ENCODE measurements around the gene TRABD2A. TPM values are rescaled to one million over a fixed set of nuclear protein-coding genes. Genes with fewer than 3 reads are reported as not detected.

Gene TRABD2A
- total and polyA plus RNA-seq, 2 of the 13 experiments (the other 11 are each of a cell fraction or from before 2014, with no cell fraction given), result 0.15 TPM; not detected in 1

- TF ChIP-seq ZNF441 (CRISPR knock-in tag; IDR thresholded peaks at IDR 0.05; ENCODE audit: borderline replicate concordance), result peak; percentile 80
- no peak for TF ChIP-seq ZNF597 (CRISPR knock-in tag; IDR thresholded peaks at IDR 0.05)
- TF ChIP-seq PHF5A (CRISPR knock-in tag; IDR thresholded peaks at IDR 0.05; ENCODE audit: low read depth, unreplicated experiment), result peak; percentile 98
- peak; percentile 95 for TF ChIP-seq ERF (CRISPR knock-in tag; IDR thresholded peaks at IDR 0.05)
- peak; percentile 88 for TF ChIP-seq TFDP2 (CRISPR knock-in tag; IDR thresholded peaks at IDR 0.05)
- no peak for TF ChIP-seq SP1 (IDR thresholded peaks at IDR 0.05)
- TF ChIP-seq SP1 (CRISPR knock-in tag; IDR thresholded peaks at IDR 0.05), result peak; percentile 77
- TF ChIP-seq ZBED4 (CRISPR knock-in tag; IDR thresholded peaks at IDR 0.05; ENCODE audit: borderline replicate concordance), result peak; percentile 92
- TF ChIP-seq HNRNPLL (IDR thresholded peaks at IDR 0.05; ENCODE audit: low read depth, low read length, poor library complexity, severe bottlenecking), result peak; percentile 79
- TF ChIP-seq MIER3 (CRISPR knock-in tag; IDR thresholded peaks at IDR 0.05; ENCODE audit: borderline replicate concordance), result peak; percentile 95
- peak; percentile 92; the same call in 1 of the 2 replicates for TF ChIP-seq RELA (CRISPR knock-in tag; IDR thresholded peaks at IDR 0.05)
- TF ChIP-seq MIXL1 (CRISPR knock-in tag; IDR thresholded peaks at IDR 0.05), result peak; percentile 90; the same call in 1 of the 2 replicates
- peak; percentile 65 for TF ChIP-seq PBX2 (CRISPR knock-in tag; IDR thresholded peaks at IDR 0.05)
- 0 out of 2 replicates have a peak, but pooled peaks have one; percentile 89 for TF ChIP-seq ATF6 (CRISPR knock-in tag; conservative IDR thresholded peaks at IDR 0.05)
- no peak for TF ChIP-seq ZNF790 (CRISPR knock-in tag; IDR thresholded peaks at IDR 0.05; ENCODE audit: borderline replicate concordance)
- peak; percentile 97 for TF ChIP-seq REPIN1 (CRISPR knock-in tag; IDR thresholded peaks at IDR 0.05; ENCODE audit: borderline replicate concordance, low read depth)
- peak; percentile 68; the same call in 1 of the 2 replicates for TF ChIP-seq ATF3 (CRISPR knock-in tag; IDR thresholded peaks at IDR 0.05)
- TF ChIP-seq SIN3A (IDR thresholded peaks at IDR 0.05; ENCODE audit: borderline replicate concordance, low read depth, low read length), result no peak
- peak; percentile 88 for TF ChIP-seq HDAC2 (CRISPR knock-in tag; IDR thresholded peaks at IDR 0.05)
These were observed 45.0 kb upstream of the TRABD2A start (continued) for GRCh38 chr2:84925724-84926376.
